Measurements from ENCODE around the gene NKX2-2.

GRCh38 chr20:21562656-21563055 lies 48.8 kb upstream of the NKX2-2 start:
- TF ChIP-seq RAD21 (IDR thresholded peaks at IDR 0.05) (no peak), CTCF (IDR thresholded peaks at IDR 0.05; ENCODE audit: low read depth, low read length, missing input control) (no peak), TAF1 (conservative IDR thresholded peaks at IDR 0.05) (no peak), RXRA (IDR thresholded peaks at IDR 0.05) (no peak), EGR1 (IDR thresholded peaks at IDR 0.05; ENCODE audit: low read depth in 2 of 2) (no peak), YY1 (IDR thresholded peaks at IDR 0.05) (no peak), FOXA1 (IDR thresholded peaks at IDR 0.05) (no peak), JUND (IDR thresholded peaks at IDR 0.05) (no peak)

Data from liver (tissue), 3 donors.